Mesenchymal stem cell (in vitro differentiated cells and primary cell): ENCODE data around the gene ICOS.

Experiments used
- DNase-seq: peaks from one replicate; pipeline ENCODE4 v3.0.0-alpha.2; 2013
- H2AFZ ChIP-seq: one replicate; pipeline ENCODE4 v1.6.1; 2013; ENCODE audit warnings: low read depth, mild to moderate bottlenecking, control low read depth, inconsistent platforms, low read length, moderate library complexity
- H2AK5ac ChIP-seq: 2 replicates; pipeline ENCODE4 v1.6.1; 2013; ENCODE audit warnings: low read length, moderate library complexity, mild to moderate bottlenecking, inconsistent platforms; ENCODE audit not compliant: severe bottlenecking
- H2BK120ac ChIP-seq: one replicate; pipeline ENCODE4 v1.6.1; 2013; ENCODE audit warnings: low read depth, mild to moderate bottlenecking, inconsistent platforms, low read length, moderate library complexity
- H2BK12ac ChIP-seq, 2 experiments: one replicate each; pipeline ENCODE4 v1.6.1; 2013; ENCODE audit warnings: inconsistent platforms in 2 of 2, low read length in 2 of 2, mild to moderate bottlenecking in 2 of 2, moderate library complexity in 2 of 2, control low read depth in 1 of 2
- H2BK15ac ChIP-seq: one replicate; pipeline ENCODE4 v1.6.1; 2013; ENCODE audit warnings: mild to moderate bottlenecking, low read depth, inconsistent platforms; ENCODE audit not compliant: poor library complexity, severe bottlenecking
- H2BK5ac ChIP-seq: 2 replicates; pipeline ENCODE4 v1.6.1; 2013; ENCODE audit warnings: low read depth, mild to moderate bottlenecking, low read length, control low read depth, inconsistent platforms; ENCODE audit not compliant: poor library complexity, severe bottlenecking
- H3K14ac ChIP-seq, 2 experiments: one replicate each; pipeline ENCODE4 v1.6.1; 2013; ENCODE audit warnings: inconsistent platforms in 2 of 2, low read length in 2 of 2, control low read depth in 1 of 2, mild to moderate bottlenecking in 1 of 2, moderate library complexity in 1 of 2
- H3K18ac ChIP-seq, 2 experiments: one replicate each; pipeline ENCODE4 v1.6.1; 2013; ENCODE audit warnings: inconsistent platforms in 2 of 2, low read length in 2 of 2, control low read depth in 1 of 2, low read depth in 1 of 2, mild to moderate bottlenecking in 1 of 2
- H3K23ac ChIP-seq, 2 experiments: one replicate each; pipeline ENCODE4 v1.6.1; 2013; ENCODE audit warnings: inconsistent platforms in 2 of 2, low read length in 2 of 2, mild to moderate bottlenecking in 2 of 2, moderate library complexity in 2 of 2, control low read depth in 1 of 2
- H3K27ac ChIP-seq: 2 replicates; pipeline ENCODE4 v1.5.1; 2013; ENCODE audit warnings: mild to moderate bottlenecking, moderate library complexity, low read length, control low read depth, inconsistent platforms; ENCODE audit not compliant: poor library complexity, severe bottlenecking
- H3K27me3 ChIP-seq, 2 experiments: 2 replicates each; pipeline versions ENCODE4 v1.6.1 to v1.7.0; 2013; ENCODE audit warnings: low read length in 2 of 2, mild to moderate bottlenecking in 2 of 2, moderate library complexity in 2 of 2, control low read depth in 1 of 2, inconsistent platforms in 1 of 2; ENCODE audit not compliant: control insufficient read depth in 1 of 2, insufficient read depth in 1 of 2
- H3K36me3 ChIP-seq, 2 experiments: 2 replicates each; pipeline versions ENCODE4 v1.6.1 to v1.7.0; 2013; ENCODE audit warnings: low read length in 2 of 2, control low read depth in 1 of 2, inconsistent platforms in 1 of 2, low read depth in 1 of 2, mild to moderate bottlenecking in 1 of 2; ENCODE audit not compliant: insufficient read depth in 2 of 2, control insufficient read depth in 1 of 2
- H3K4ac ChIP-seq, 2 experiments: one replicate each; pipeline ENCODE4 v1.6.1; 2013; ENCODE audit warnings: inconsistent platforms in 2 of 2, low read length in 2 of 2, mild to moderate bottlenecking in 2 of 2, moderate library complexity in 2 of 2, control low read depth in 1 of 2, low read depth in 1 of 2
- H3K4me1 ChIP-seq: 2 replicates; pipeline ENCODE4 v1.6.1; 2013; ENCODE audit warnings: low read depth, low read length, control low read depth; ENCODE audit not compliant: control insufficient read depth, insufficient read depth
- H3K4me2 ChIP-seq: 2 replicates; pipeline ENCODE4 v1.6.1; 2013; ENCODE audit warnings: low read length, mild to moderate bottlenecking, inconsistent platforms; ENCODE audit not compliant: poor library complexity, severe bottlenecking
- H3K4me3 ChIP-seq, 2 experiments: 2 replicates each; pipeline versions ENCODE4 v1.5.1 to v1.7.0; 2013; ENCODE audit warnings: low read length in 2 of 2, mild to moderate bottlenecking in 2 of 2, control low read depth in 1 of 2, low read depth in 1 of 2; ENCODE audit not compliant: insufficient read depth in 1 of 2
- H3K79me1 ChIP-seq: replicated peaks from 2 replicates; pipeline ENCODE4 v1.6.1; 2013; ENCODE audit warnings: mild to moderate bottlenecking, control low read depth, low read length, inconsistent platforms; ENCODE audit not compliant: poor library complexity, severe bottlenecking
- H3K9ac ChIP-seq: 2 replicates; pipeline ENCODE4 v1.7.0; 2013; ENCODE audit warnings: mild to moderate bottlenecking, low read length, moderate library complexity
- H3K9me3 ChIP-seq: 2 replicates; pipeline ENCODE4 v1.7.0; 2013; ENCODE audit warnings: mild to moderate bottlenecking, low read length; ENCODE audit not compliant: control insufficient read depth
- H4K8ac ChIP-seq: one replicate; pipeline ENCODE4 v1.6.1; 2013; ENCODE audit warnings: inconsistent platforms, mild to moderate bottlenecking, low read length, moderate library complexity
- H4K91ac ChIP-seq: one replicate; pipeline ENCODE4 v1.6.1; 2013; ENCODE audit warnings: mild to moderate bottlenecking, low read length, inconsistent platforms
- WGBS: methylation state at CpG from one replicate; pipeline ENCODE4 v1.1.7; 2013; ENCODE audit warnings: mixed read lengths; 5-methylcytosine and 5-hydroxymethylcytosine counted together

Gene ICOS

GRCh38 chr2:203934041-203934492 lies 2.5 kb upstream of the ICOS start:
- H4K91ac ChIP-seq: no peak overlapping the region
- H2AFZ ChIP-seq: no peak overlapping the region
- no peak overlapping the region for H4K8ac ChIP-seq
- no peak overlapping the region for H2BK120ac ChIP-seq
- no peaks in the 10 kb centered on the region for H3K4me1 ChIP-seq
- H3K23ac ChIP-seq: no peak overlapping the region
- H3K14ac ChIP-seq: no peak overlapping the region
- no peak overlapping the region for H3K18ac ChIP-seq
- 81% methylated on average over 3 of the region's 5 CpGs for WGBS
- H3K9ac ChIP-seq: no peak overlapping the region
- H2AK5ac ChIP-seq: no peak overlapping the region
- H3K4me3 ChIP-seq: no peak overlapping the region
- no peak overlapping the region for H2BK12ac ChIP-seq
- no peak overlapping the region for H3K27ac ChIP-seq
- H3K27me3 ChIP-seq: peaks cover 5% of the 10 kb centered on the region in 2 experiments
- H2BK5ac ChIP-seq: no peak overlapping the region
- no peak for DNase-seq
- no peak overlapping the region for H2BK15ac ChIP-seq
- H3K4ac ChIP-seq: no peak overlapping the region
- H3K4me2 ChIP-seq: no peak overlapping the region
- no peaks in the 10 kb centered on the region for H3K9me3 ChIP-seq
- H3K79me1 ChIP-seq: no peaks in the 10 kb centered on the region
- H3K36me3 ChIP-seq: no peaks in the 10 kb centered on the region

GRCh38 chr2:203934711-203935438 lies 1.7 kb upstream of the ICOS start:
- no peak overlapping the region for H3K4ac ChIP-seq
- no peak overlapping the region for H2BK5ac ChIP-seq
- no peak overlapping the region for H2BK12ac ChIP-seq
- H3K18ac ChIP-seq: no peak overlapping the region
- no peak overlapping the region for H2BK120ac ChIP-seq
- no peak overlapping the region for H2AFZ ChIP-seq
- H2AK5ac ChIP-seq: no peak overlapping the region
- no peak overlapping the region for H3K23ac ChIP-seq
- no peaks in the 10 kb centered on the region for H3K4me1 ChIP-seq
- H2BK15ac ChIP-seq: no peak overlapping the region
- H3K27me3 ChIP-seq: peaks cover 5% of the 10 kb centered on the region in 2 experiments
- no peak overlapping the region for H3K4me3 ChIP-seq
- no peak overlapping the region for H3K27ac ChIP-seq
- H3K4me2 ChIP-seq: no peak overlapping the region
- H4K91ac ChIP-seq: no peak overlapping the region
- H3K79me1 ChIP-seq: no peaks in the 10 kb centered on the region
- no peak overlapping the region for H3K14ac ChIP-seq
- H3K36me3 ChIP-seq: no peaks in the 10 kb centered on the region
- no peak overlapping the region for H4K8ac ChIP-seq
- no peak for DNase-seq
- H3K9me3 ChIP-seq: no peaks in the 10 kb centered on the region
- WGBS: 84% methylated on average over 8 of the region's 8 CpGs
- H3K9ac ChIP-seq: no peak overlapping the region

- no peak overlapping the region for H3K18ac ChIP-seq
- no peak overlapping the region for H2BK12ac ChIP-seq
- no peak overlapping the region for H3K4me3 ChIP-seq
- H3K79me1 ChIP-seq: no peaks in the 10 kb centered on the region
- H2AK5ac ChIP-seq: no peak overlapping the region
- H4K8ac ChIP-seq: no peak overlapping the region
- no peak overlapping the region for H3K4me2 ChIP-seq
- H2BK120ac ChIP-seq: no peak overlapping the region
- no peak overlapping the region for H3K27ac ChIP-seq
- H4K91ac ChIP-seq: no peak overlapping the region
- H2BK15ac ChIP-seq: no peak overlapping the region
- H2AFZ ChIP-seq: no peak overlapping the region
- no peak overlapping the region for H2BK5ac ChIP-seq
- H3K14ac ChIP-seq: no peak overlapping the region
- no peak for DNase-seq
- 96% methylated on average over 3 of the region's 4 CpGs for WGBS
- no peaks in the 10 kb centered on the region for H3K36me3 ChIP-seq
- peaks cover 5% of the 10 kb centered on the region in 2 experiments for H3K27me3 ChIP-seq
- H3K4me1 ChIP-seq: no peaks in the 10 kb centered on the region
- H3K9ac ChIP-seq: no peak overlapping the region
- H3K23ac ChIP-seq: no peak overlapping the region
- H3K9me3 ChIP-seq: no peaks in the 10 kb centered on the region
- no peak overlapping the region for H3K4ac ChIP-seq
These were observed 995 bp upstream of the ICOS start for GRCh38 chr2:203935568-203935967.

- no peaks in the 10 kb centered on the region for H3K4me1 ChIP-seq
- no peaks in the 10 kb centered on the region for H3K9me3 ChIP-seq
- no peak overlapping the region for H2BK15ac ChIP-seq
- peaks cover 5% of the 10 kb centered on the region in 2 experiments for H3K27me3 ChIP-seq
- H3K23ac ChIP-seq: no peak overlapping the region
- H2BK12ac ChIP-seq: no peak overlapping the region
- H4K8ac ChIP-seq: no peak overlapping the region
- H2AFZ ChIP-seq: no peak overlapping the region
- H3K4me3 ChIP-seq: no peak overlapping the region
- no peak overlapping the region for H4K91ac ChIP-seq
- H3K18ac ChIP-seq: no peak overlapping the region
- H3K27ac ChIP-seq: no peak overlapping the region
- no peak overlapping the region for H3K4ac ChIP-seq
- H3K9ac ChIP-seq: no peak overlapping the region
- no peak overlapping the region for H2AK5ac ChIP-seq
- no peak for DNase-seq
- WGBS: 100% methylated on average over 1 of the region's 1 CpG
- H2BK120ac ChIP-seq: no peak overlapping the region
- no peak overlapping the region for H3K4me2 ChIP-seq
- H3K14ac ChIP-seq: no peak overlapping the region
- H3K79me1 ChIP-seq: no peaks in the 10 kb centered on the region
- H3K36me3 ChIP-seq: no peaks in the 10 kb centered on the region
- H2BK5ac ChIP-seq: no peak overlapping the region
These were observed 386 bp downstream of the ICOS start for GRCh38 chr2:203936949-203937348.
